ENCODE data around the gene HIVEP2. TPM values are rescaled to one million over a fixed set of nuclear protein-coding genes. Genes with fewer than 3 reads are reported as not detected.
A peak's percentile ranks its signal among the peaks of the same experiment; 100 is the strongest.

HIVEP2 gene
- total RNA-seq, 2 donors from 2014 or later = 1.7 to 2.4 TPM

- H3K4me1 Mint-ChIP-seq = peaks cover 15% of the 10 kb centered on the region
- H3K27ac ChIP-seq (ENCODE audit: low read depth, low read length) = no peak overlapping the region
- H3K9ac ChIP-seq (ENCODE audit: extremely low read depth, low read length, poor library complexity, severe bottlenecking) = no peak overlapping the region
- H3K4me1 ChIP-seq (ENCODE audit: control insufficient read depth, insufficient read depth, low read length) = no peaks in the 10 kb centered on the region
- H3K36me3 ChIP-seq (ENCODE audit: control insufficient read depth, insufficient read depth, low read length) = no peaks in the 10 kb centered on the region
- H3K4me3 ChIP-seq (ENCODE audit: low read length) = peak overlapping the region; percentile 89
- WGBS, 2 experiments (ENCODE audit: insufficient coverage in 1 of 2, insufficient read length in 1 of 2) = 5% methylated on average over 8 of the region's 8 CpGs; no CpG with 5 or more reads in 1 of the 2 experiments
- H3K9me3 Mint-ChIP-seq = no peaks in the 10 kb centered on the region
- peak; percentile 68 for DNase-seq
- peaks cover 24% of the 10 kb centered on the region for H3K27me3 Mint-ChIP-seq (ENCODE audit: insufficient read depth)
- H3K27ac Mint-ChIP-seq = no peak overlapping the region
- H3K9me3 ChIP-seq (ENCODE audit: control insufficient read depth, low read length) = no peaks in the 10 kb centered on the region
- H3K4me3 Mint-ChIP-seq = peak overlapping the region; percentile 84
- H3K36me3 Mint-ChIP-seq (ENCODE audit: low read depth) = no peaks in the 10 kb centered on the region
- H3K27me3 ChIP-seq (ENCODE audit: control insufficient read depth, insufficient read depth, low read length, poor library complexity, severe bottlenecking) = peaks cover 41% of the 10 kb centered on the region
- TF ChIP-seq CTCF (conservative IDR thresholded peaks at IDR 0.05) = no peak
Observed at GRCh38 chr6:142943711-142944123, 1.3 kb downstream of the HIVEP2 start.

- Histone ChIP-seq H3K9ac (ENCODE audit: extremely low read depth, low read length, poor library complexity, severe bottlenecking) (no peak overlapping the region), H3K27ac (ENCODE audit: low read depth, low read length) (no peak overlapping the region), H3K4me1 (ENCODE audit: control insufficient read depth, insufficient read depth, low read length) (no peaks in the 10 kb centered on the region), H3K27me3 (ENCODE audit: control insufficient read depth, insufficient read depth, low read length, poor library complexity, severe bottlenecking) (peaks cover 32% of the 10 kb centered on the region), H3K36me3 (ENCODE audit: control insufficient read depth, insufficient read depth, low read length) (no peaks in the 10 kb centered on the region), H3K4me3 (ENCODE audit: low read length) (no peak overlapping the region), H3K9me3 (ENCODE audit: control insufficient read depth, low read length) (no peaks in the 10 kb centered on the region)
- Mint-ChIP-seq H3K4me3 (no peak overlapping the region), H3K36me3 (ENCODE audit: low read depth) (no peaks in the 10 kb centered on the region), H3K4me1 (peaks cover 11% of the 10 kb centered on the region), H3K27me3 (ENCODE audit: insufficient read depth) (peaks cover 15% of the 10 kb centered on the region), H3K27ac (no peak overlapping the region), H3K9me3 (no peaks in the 10 kb centered on the region)
- WGBS, 2 experiments (ENCODE audit: insufficient coverage in 1 of 2, insufficient read length in 1 of 2) = 67% methylated on average over 1 of the region's 3 CpGs; no CpG with 5 or more reads in 1 of the 2 experiments
- DNase-seq = no peak
- peak; percentile 66 for TF ChIP-seq CTCF (conservative IDR thresholded peaks at IDR 0.05)
Observed at GRCh38 chr6:142942805-142943227, 2.2 kb downstream of the HIVEP2 start.

- Mint-ChIP-seq H3K4me1 (peaks cover 10% of the 10 kb centered on the region), H3K27ac (no peak overlapping the region), H3K27me3 (ENCODE audit: insufficient read depth) (peaks cover 11% of the 10 kb centered on the region), H3K9me3 (no peaks in the 10 kb centered on the region), H3K4me3 (no peak overlapping the region), H3K36me3 (ENCODE audit: low read depth) (no peaks in the 10 kb centered on the region)
- no peaks in the 10 kb centered on the region for H3K9me3 ChIP-seq (ENCODE audit: control insufficient read depth, low read length)
- peaks cover 26% of the 10 kb centered on the region for H3K27me3 ChIP-seq (ENCODE audit: control insufficient read depth, insufficient read depth, low read length, poor library complexity, severe bottlenecking)
- no peaks in the 10 kb centered on the region for H3K4me1 ChIP-seq (ENCODE audit: control insufficient read depth, insufficient read depth, low read length)
- H3K4me3 ChIP-seq (ENCODE audit: low read length) = no peak overlapping the region
- 74% methylated on average over 1 of the region's 1 CpG; no CpG with 5 or more reads in 1 of the 2 experiments for WGBS, 2 experiments (ENCODE audit: insufficient coverage in 1 of 2, insufficient read length in 1 of 2)
- H3K36me3 ChIP-seq (ENCODE audit: control insufficient read depth, insufficient read depth, low read length) = no peaks in the 10 kb centered on the region
- no peak overlapping the region for H3K9ac ChIP-seq (ENCODE audit: extremely low read depth, low read length, poor library complexity, severe bottlenecking)
- no peak for TF ChIP-seq CTCF (conservative IDR thresholded peaks at IDR 0.05)
- no peak overlapping the region for H3K27ac ChIP-seq (ENCODE audit: low read depth, low read length)
- no peak for DNase-seq
Observed at GRCh38 chr6:142942238-142942637, 2.7 kb downstream of the HIVEP2 start.

Measured in endodermal cell (in vitro differentiated cells).